ENCODE data around the gene DUSP18.

DUSP18 gene

DNA sequence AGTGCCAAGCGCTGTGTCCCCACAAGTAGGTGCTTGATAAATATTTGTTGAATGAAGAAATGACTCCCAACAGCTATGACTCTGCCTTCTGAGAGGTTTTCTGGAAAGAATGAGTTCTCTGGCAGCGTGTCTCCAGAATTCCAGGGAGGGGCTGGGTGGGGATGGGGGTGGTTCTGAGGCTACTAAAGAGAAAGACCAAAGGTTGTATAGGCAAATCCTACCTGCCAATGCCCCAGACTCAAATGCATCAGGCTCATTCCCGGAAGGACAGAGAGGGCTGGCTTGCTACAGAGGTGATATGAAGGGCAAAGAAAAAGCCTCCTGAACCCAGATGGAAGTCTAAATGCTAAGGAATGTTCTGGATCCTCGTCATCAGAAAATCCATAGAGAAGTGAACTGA is 1.9 kb downstream of the DUSP18 start:
- H3K27me3 ChIP-seq, result peaks cover 29% of the 10 kb centered on the region
- peaks cover 9 to 22% of the 10 kb centered on the region in 2 experiments for H3K4me1 ChIP-seq (ENCODE audit: control insufficient read depth in 1 of 2, insufficient read depth in 1 of 2, low read depth in 1 of 2, low read length in 1 of 2)
- no peak overlapping the region for H3K4me3 ChIP-seq (ENCODE audit: low read depth in 1 of 2, low read length in 1 of 2)
- TF ChIP-seq, protein P1, sequence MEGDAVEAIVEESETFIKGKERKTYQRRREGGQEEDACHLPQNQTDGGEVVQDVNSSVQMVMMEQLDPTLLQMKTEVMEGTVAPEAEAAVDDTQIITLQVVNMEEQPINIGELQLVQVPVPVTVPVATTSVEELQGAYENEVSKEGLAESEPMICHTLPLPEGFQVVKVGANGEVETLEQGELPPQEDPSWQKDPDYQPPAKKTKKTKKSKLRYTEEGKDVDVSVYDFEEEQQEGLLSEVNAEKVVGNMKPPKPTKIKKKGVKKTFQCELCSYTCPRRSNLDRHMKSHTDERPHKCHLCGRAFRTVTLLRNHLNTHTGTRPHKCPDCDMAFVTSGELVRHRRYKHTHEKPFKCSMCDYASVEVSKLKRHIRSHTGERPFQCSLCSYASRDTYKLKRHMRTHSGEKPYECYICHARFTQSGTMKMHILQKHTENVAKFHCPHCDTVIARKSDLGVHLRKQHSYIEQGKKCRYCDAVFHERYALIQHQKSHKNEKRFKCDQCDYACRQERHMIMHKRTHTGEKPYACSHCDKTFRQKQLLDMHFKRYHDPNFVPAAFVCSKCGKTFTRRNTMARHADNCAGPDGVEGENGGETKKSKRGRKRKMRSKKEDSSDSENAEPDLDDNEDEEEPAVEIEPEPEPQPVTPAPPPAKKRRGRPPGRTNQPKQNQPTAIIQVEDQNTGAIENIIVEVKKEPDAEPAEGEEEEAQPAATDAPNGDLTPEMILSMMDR (IDR thresholded peaks at IDR 0.05), result no peak
- no peaks in the 10 kb centered on the region for H3K9me3 ChIP-seq
- H3K27ac ChIP-seq, result no peak overlapping the region
- peaks cover 27% of the 10 kb centered on the region for H3K36me3 ChIP-seq

DNA sequence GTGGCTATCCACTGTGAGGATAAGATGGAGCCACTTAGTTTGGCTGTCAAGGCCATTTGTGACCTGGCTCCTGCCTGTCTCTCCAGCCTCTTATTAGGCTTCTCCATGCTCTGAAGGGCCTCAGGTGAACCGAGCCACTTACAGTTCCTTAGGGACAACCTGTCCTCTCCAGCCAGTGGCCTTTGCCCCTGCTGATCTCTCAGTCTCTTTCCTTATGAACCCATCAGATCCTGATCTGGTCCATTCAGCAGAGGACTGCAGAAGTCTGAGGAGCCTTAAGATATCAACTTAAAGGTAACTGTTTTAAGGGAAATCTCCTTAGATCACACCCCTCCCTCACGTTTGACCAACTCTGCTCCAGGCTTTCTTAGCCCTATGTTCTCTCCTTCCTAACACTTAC is 2.4 kb downstream of the DUSP18 start:
- no peaks in the 10 kb centered on the region for H3K9me3 ChIP-seq
- no peak overlapping the region for H3K4me3 ChIP-seq (ENCODE audit: low read depth in 1 of 2, low read length in 1 of 2)
- no peak overlapping the region for H3K27ac ChIP-seq
- H3K4me1 ChIP-seq (ENCODE audit: control insufficient read depth in 1 of 2, insufficient read depth in 1 of 2, low read depth in 1 of 2, low read length in 1 of 2), result peaks cover 9 to 22% of the 10 kb centered on the region in 2 experiments
- H3K27me3 ChIP-seq, result peaks cover 23% of the 10 kb centered on the region
- H3K36me3 ChIP-seq, result peaks cover 27% of the 10 kb centered on the region
- TF ChIP-seq, protein P1 (IDR thresholded peaks at IDR 0.05), result no peak

DNA sequence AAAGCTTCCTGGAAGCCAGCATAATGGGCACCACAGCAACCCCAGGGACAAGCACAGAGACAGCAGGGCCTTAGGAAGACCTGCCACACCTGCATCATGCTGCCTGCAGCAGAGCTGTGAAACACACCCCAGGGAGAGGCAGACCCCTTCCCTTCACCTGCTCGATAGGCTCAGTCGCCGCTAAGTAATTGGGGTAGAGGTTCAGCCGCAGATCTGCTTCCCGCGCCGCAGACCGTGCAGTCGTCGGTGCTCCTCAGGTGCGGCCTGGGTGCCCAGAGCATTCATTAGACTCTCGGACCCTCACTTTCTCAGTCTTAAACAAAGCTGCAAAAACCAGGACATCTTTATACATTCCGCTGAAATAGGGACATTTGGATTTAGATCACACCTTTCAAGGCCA is 2.9 kb downstream of the DUSP18 start:
- peaks cover 27% of the 10 kb centered on the region for H3K36me3 ChIP-seq
- H3K4me1 ChIP-seq (ENCODE audit: control insufficient read depth in 1 of 2, insufficient read depth in 1 of 2, low read depth in 1 of 2, low read length in 1 of 2), result peaks cover 9 to 22% of the 10 kb centered on the region in 2 experiments
- H3K27ac ChIP-seq, result no peak overlapping the region
- H3K27me3 ChIP-seq, result peaks cover 19% of the 10 kb centered on the region
- H3K4me3 ChIP-seq (ENCODE audit: low read depth in 1 of 2, low read length in 1 of 2), result no peak overlapping the region
- TF ChIP-seq, protein P1 (IDR thresholded peaks at IDR 0.05), result no peak
- no peaks in the 10 kb centered on the region for H3K9me3 ChIP-seq

DNA sequence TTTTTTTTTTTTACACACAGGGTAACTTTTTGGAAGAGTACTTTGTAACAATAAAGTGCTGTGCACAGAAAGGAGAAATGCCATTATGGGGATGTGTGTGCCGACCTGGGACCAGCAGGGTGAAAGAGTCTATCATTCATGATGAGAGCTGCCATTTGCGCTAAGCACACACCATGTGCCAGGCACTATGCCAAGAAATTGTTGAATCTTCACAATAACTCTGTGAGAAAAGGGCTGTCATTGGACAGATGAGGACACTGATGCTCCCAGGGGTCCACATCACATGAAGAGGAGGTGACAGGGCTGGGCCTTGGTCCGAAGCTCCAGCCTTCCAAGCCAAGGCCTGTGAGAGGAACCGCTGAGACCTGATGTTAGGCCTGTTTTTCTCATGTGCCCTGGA is 5.6 kb downstream of the DUSP18 start:
- Histone ChIP-seq H3K27me3 (no peaks in the 10 kb centered on the region), H3K36me3 (peaks cover 27% of the 10 kb centered on the region), H3K4me3 (ENCODE audit: low read depth in 1 of 2, low read length in 1 of 2) (no peak overlapping the region), H3K4me1 (ENCODE audit: control insufficient read depth in 1 of 2, insufficient read depth in 1 of 2, low read depth in 1 of 2, low read length in 1 of 2) (peaks cover 3 to 11% of the 10 kb centered on the region in 2 experiments), H3K27ac (no peak overlapping the region), H3K9me3 (no peaks in the 10 kb centered on the region)
- TF ChIP-seq, protein P1 (IDR thresholded peaks at IDR 0.05), result no peak

DNA sequence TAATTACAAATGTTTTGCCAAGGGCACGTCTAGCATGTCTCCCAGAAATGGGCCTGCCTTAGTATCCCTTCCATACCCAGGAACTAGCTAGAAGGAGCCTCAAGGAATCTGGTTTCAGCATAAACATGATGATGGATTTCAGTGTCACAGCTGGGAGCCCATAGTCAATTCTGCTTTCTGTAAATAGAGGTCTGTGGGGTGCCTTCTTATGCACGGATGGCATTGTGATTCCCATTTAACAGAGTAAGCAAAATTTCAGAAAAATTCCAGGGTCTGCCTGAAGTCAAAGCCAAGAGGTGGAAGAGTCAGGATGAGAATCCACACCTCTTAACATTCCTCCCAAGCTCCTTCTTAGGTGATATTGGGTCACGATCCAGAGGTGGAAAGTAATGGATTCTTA is 12.1 kb downstream of the DUSP18 start:
- H3K36me3 ChIP-seq, result no peaks in the 10 kb centered on the region
- no peaks in the 10 kb centered on the region for H3K4me1 ChIP-seq (ENCODE audit: control insufficient read depth in 1 of 2, insufficient read depth in 1 of 2, low read depth in 1 of 2, low read length in 1 of 2)
- H3K27me3 ChIP-seq, result no peaks in the 10 kb centered on the region
- TF ChIP-seq, protein P1 (IDR thresholded peaks at IDR 0.05), result no peak
- no peak overlapping the region for H3K4me3 ChIP-seq (ENCODE audit: low read depth in 1 of 2, low read length in 1 of 2)
- H3K27ac ChIP-seq, result no peak overlapping the region
- H3K9me3 ChIP-seq, result no peaks in the 10 kb centered on the region

DNA sequence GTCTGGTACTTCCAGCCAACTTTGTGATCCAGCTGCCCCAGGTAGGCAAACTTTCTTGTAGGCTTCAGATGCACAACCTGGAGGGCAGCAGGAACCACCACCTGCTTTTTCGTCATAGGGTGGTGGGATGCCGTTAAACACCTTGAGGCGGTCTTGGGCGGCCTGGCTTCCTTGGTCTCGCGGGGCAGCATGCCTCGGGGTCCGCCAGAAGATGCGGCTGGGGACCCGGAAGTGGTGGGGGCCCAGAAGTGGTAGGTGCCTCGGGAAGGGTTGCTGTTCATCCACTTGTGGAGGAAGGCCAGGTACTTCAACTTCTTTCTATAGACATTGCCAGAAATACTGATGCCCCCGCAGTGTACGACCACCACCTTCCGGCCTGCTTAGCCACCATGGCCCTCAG is 13.3 kb downstream of the DUSP18 start:
- Histone ChIP-seq H3K27me3 (no peaks in the 10 kb centered on the region), H3K4me1 (ENCODE audit: control insufficient read depth in 1 of 2, insufficient read depth in 1 of 2, low read depth in 1 of 2, low read length in 1 of 2) (no peaks in the 10 kb centered on the region), H3K9me3 (no peaks in the 10 kb centered on the region), H3K4me3 (ENCODE audit: low read depth in 1 of 2, low read length in 1 of 2) (no peak overlapping the region), H3K27ac (no peak overlapping the region), H3K36me3 (no peaks in the 10 kb centered on the region)
- TF ChIP-seq, protein P1 (IDR thresholded peaks at IDR 0.05), result no peak
